PC-9 (cell line): ENCODE measurements around the gene UBE2QL1.

Experiments
- EZH2 ChIP-seq: fragments of 200-600 bp; sonication (generic); IDR thresholded peaks from 2 replicates; pipeline ENCODE4 v1.8.0; 2017; ENCODE audit warnings: antibody characterized with exemption, low read depth
- TF ChIP-seq, protein P1 (sequence below): fragments of 200-600 bp; sonication (generic); conservative IDR thresholded peaks from 2 replicates; pipeline ENCODE4 v1.6.1; 2017; ENCODE audit warnings: mixed run types, antibody characterized with exemption, mild to moderate bottlenecking, moderate library complexity

DNA sequence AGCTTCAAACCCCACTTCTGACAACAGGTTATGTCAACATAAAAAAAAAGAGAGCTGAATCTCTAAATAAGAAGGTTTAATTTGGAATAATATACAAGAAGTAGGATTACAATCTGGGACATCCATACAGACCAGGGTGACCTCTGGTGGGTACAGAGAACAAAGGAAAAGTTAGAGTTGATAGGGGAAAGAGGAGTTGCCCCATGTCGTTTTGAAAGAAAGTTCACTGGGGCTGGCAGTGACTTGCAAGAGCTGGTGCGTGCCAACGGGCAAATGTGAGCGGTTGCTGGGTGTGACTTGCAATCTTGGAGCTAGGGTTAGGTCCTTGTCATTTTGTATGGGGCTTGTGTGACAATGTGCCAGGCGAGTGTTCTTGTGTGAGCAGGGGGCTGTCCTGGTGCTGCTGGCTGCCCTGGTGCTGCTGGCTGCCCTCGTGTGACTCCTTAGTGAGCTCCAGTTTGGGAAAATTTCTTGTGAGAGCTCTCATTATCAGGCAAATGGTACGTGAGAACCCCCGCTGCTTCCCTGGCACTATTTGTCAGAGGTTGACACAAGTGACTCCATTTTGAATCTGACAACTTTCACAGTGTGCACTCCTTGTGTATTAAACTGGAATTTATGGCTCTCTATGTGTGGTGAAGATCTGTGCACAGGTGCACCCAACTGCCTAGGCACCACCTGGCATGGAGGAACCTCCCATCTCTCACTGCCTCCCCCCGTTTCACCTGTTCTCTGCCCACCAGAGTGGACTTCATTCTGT, 69.8 kb downstream of the UBE2QL1 start:
- TF ChIP-seq, protein P1, sequence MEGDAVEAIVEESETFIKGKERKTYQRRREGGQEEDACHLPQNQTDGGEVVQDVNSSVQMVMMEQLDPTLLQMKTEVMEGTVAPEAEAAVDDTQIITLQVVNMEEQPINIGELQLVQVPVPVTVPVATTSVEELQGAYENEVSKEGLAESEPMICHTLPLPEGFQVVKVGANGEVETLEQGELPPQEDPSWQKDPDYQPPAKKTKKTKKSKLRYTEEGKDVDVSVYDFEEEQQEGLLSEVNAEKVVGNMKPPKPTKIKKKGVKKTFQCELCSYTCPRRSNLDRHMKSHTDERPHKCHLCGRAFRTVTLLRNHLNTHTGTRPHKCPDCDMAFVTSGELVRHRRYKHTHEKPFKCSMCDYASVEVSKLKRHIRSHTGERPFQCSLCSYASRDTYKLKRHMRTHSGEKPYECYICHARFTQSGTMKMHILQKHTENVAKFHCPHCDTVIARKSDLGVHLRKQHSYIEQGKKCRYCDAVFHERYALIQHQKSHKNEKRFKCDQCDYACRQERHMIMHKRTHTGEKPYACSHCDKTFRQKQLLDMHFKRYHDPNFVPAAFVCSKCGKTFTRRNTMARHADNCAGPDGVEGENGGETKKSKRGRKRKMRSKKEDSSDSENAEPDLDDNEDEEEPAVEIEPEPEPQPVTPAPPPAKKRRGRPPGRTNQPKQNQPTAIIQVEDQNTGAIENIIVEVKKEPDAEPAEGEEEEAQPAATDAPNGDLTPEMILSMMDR: no peak
- no peak for TF ChIP-seq EZH2
